GM12875 (cell line): ENCODE data around the gene RABGAP1L.

Experiments
- H3K4me3 ChIP-seq: one replicate; pipeline ENCODE4 v1.5.1; 2011; ENCODE audit warnings: low read depth, low read length, control low read depth
- TF ChIP-seq, protein P1 (sequence below): IDR thresholded peaks from 2 replicates; pipeline ENCODE4 v1.5.1; 2011; ENCODE audit warnings: low read depth, mild to moderate bottlenecking, control low read depth, inconsistent platforms, low read length, moderate library complexity, borderline replicate concordance; ENCODE audit not compliant: insufficient read depth

The RABGAP1L gene

GRCh38 chr1:174996476-174996875, 837.2 kb downstream of the RABGAP1L start:
- TF ChIP-seq, protein P1, sequence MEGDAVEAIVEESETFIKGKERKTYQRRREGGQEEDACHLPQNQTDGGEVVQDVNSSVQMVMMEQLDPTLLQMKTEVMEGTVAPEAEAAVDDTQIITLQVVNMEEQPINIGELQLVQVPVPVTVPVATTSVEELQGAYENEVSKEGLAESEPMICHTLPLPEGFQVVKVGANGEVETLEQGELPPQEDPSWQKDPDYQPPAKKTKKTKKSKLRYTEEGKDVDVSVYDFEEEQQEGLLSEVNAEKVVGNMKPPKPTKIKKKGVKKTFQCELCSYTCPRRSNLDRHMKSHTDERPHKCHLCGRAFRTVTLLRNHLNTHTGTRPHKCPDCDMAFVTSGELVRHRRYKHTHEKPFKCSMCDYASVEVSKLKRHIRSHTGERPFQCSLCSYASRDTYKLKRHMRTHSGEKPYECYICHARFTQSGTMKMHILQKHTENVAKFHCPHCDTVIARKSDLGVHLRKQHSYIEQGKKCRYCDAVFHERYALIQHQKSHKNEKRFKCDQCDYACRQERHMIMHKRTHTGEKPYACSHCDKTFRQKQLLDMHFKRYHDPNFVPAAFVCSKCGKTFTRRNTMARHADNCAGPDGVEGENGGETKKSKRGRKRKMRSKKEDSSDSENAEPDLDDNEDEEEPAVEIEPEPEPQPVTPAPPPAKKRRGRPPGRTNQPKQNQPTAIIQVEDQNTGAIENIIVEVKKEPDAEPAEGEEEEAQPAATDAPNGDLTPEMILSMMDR, result no peak
- H3K4me3 ChIP-seq, result no peak overlapping the region

GRCh38 chr1:174997041-174997440, 837.7 kb downstream of the RABGAP1L start:
- no peak overlapping the region for H3K4me3 ChIP-seq
- TF ChIP-seq, protein P1, result no peak

DNA sequence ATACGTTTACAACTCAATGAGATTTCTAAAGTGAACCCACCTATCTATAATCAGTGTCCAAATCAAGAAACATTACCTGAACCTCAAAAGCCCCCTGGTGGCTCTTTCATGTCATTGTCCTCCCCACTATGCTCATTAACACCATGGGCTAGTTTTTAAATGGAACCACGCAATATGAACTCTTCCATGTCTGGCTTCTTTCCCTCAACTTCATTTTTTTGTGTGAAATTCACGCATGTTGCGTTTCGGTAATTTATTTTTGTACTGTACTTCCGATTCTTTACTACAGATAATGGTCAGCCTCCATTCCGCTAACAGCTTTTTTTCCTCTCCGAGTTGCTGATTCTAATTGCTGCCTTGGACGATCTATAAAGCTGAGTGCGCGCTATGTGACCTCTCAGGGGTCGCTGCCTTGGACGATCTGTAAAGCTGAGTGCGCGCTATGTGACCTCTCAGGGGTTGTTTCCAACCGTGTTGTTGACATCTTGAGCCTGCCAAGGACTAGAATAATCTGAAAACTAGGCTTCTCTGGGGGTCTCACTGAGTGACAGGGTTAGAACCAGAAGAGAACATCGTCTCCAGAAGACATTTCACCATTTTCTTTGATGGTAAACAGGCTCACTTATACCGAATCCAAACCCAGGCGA, 839.4 kb downstream of the RABGAP1L start:
- H3K4me3 ChIP-seq, result peak overlapping the region; percentile 98
- TF ChIP-seq, protein P1, result peak; percentile 60

GRCh38 chr1:174999216-174999935, 840.1 kb downstream of the RABGAP1L start:
- TF ChIP-seq, protein P1, result no peak
- H3K4me3 ChIP-seq, result peak overlapping the region; percentile 98

GRCh38 chr1:174999936-175000696, 840.8 kb downstream of the RABGAP1L start, which contains the start of gene CACYBP:
Gene CACYBP, plus strand, starts transcription at chr1:174999947. Its CDS starts 234 bp downstream, at chr1:175000181.
- H3K4me3 ChIP-seq, result peak within 1 kb of the TSS; percentile 98
- TF ChIP-seq, protein P1, result no peak

DNA sequence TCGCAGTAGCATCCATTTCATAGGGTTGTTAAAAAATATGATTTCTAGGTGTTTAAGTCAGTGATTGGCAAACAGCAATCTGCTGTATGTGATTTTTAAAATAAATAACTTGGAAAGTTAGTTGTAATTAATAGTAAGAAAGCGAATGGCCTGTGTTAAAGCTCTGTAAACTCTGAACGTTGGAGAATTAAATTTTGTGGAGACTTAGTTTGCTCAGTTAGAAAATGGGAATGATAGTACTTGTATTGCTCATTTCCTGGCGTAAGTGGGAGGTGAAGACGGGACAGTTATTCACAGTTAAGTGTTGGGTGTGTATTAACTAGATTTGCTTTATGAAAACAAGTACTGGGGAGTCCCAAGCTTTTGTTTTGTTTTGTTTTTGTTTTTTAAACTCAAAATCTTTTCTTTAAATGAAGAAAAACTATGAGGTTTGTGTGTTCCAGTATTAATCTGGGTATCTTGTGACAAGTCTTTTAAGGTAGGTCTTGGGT, 841.4 kb downstream of the RABGAP1L start:
- TF ChIP-seq, protein P1, result no peak
- peak overlapping the region; percentile 98 for H3K4me3 ChIP-seq
